HG03139 (cell line): Measurements from ENCODE around the gene NISCH.

Experiments used
- ATAC-seq: cut with Tn5 transposase; IDR thresholded peaks from one replicate; pipeline ENCODE4 v1.9.1; 2021; ENCODE audit not compliant: unreplicated experiment

The NISCH gene

DNA sequence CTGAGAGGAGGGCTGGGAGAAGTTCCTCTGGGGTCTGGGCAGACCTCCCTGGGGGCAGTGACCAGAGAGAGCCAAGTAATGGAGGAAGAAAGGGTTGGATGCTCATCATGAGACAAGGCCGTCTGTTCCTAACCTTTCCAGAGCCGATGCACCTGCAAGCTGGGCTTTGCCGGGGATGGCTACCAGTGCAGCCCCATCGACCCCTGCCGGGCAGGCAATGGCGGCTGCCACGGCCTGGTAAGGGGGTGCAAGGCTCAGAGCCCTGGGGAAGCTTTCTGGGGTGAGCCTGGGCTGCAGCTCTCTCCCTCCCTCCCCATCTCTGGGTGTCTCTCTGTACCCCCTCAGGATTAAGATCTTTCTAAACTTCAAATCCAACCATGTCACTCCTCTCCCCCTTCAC lies 56.1 kb downstream of the NISCH start:
- ATAC-seq = no peak

DNA sequence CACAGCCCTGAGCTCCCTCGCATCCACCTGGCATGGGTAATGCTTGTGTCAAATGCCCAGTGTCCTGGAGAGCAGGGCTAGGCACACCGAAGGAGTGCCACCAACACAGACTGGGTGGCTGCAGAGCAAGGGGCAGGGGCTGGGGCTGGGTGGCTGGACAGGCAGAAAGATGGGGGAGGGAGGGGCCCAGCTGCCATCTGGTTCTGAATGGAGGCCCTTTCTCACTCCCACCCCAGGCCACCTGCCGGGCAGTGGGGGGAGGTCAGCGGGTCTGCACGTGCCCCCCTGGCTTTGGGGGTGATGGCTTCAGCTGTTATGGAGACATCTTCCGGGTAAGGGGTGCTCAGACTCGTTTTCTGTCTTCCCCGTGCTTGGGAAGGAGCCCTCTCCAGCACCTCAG lies 56.7 kb downstream of the NISCH start:
- ATAC-seq = no peak

DNA sequence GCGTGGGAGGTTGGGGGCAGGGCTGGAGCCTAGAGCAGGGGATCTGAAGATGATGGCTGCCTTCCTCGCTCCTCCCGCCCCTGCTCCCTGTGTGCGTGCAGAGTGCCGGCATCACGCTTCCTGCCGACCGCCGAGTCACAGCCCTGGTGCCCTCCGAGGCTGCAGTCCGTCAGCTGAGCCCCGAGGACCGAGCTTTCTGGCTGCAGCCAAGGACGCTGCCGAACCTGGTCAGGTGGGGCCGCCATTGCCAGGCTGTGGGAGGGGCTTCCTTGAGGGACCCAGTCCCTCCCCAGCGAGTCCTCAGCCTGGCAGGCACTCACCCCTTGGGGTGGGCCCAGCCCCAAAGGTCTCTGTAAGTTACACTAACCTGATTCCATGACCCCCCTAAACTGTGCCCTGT lies 57.3 kb downstream of the NISCH start:
- no peak for ATAC-seq

DNA sequence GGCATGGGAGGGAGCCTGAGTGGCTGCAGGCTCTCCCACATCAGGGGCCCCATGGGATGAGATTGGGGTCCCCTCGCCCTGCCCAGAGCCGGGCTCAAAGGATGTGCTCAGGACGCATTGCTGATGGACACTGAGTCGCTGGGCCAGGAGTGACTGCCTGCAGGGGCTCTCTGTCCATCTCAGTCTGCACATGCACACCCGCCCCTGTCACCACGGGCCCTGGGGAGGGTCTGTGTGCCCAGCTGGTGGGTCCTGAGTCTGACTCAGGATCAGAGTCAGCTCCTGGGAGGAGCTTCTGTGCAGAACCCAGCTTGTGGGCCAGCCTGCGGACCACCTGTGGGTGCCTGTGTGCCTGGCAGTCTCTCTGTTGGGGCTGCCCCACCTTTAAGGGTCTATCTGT lies 57.9 kb downstream of the NISCH start:
- ATAC-seq = no peak

DNA sequence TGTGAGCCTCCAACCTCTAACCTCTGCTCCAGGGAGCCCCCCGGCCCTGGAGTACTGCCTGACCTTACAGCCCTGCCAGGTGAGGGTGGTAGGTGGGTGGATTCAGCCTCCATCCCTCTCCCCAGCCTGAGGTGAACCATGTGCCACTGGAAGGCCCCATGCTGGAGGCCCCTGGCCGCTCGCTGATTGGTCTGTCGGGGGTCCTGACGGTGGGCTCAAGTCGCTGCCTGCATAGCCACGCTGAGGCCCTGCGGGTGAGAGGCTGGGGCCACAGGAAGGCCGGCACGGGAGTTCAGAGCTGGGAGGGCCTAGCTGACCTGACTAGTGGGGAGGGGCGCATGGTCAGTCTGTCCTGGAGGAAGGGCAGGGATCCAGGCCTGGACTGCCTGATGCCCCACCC lies 59.2 kb downstream of the NISCH start:
- no peak for ATAC-seq

DNA sequence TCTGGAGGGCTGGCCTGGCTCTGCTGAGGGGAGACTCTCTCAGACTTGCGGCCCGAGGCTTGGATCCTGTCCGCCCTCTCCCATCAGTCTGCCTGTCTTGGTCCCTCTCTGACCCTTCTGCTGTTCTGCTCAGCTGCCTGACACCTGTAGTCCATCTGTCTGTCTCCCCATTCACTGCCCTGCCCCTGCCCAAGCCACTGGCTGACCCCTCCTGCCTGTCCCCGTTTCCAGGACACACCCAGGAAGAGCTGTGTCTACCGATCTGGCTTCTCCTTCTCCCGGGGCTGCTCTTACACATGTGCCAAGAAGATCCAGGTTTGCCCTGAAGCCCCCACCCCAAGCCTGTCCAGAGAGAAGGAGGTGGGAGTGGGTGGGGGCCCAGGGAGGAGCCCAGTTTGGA lies 59.8 kb downstream of the NISCH start:
- ATAC-seq = no peak

DNA sequence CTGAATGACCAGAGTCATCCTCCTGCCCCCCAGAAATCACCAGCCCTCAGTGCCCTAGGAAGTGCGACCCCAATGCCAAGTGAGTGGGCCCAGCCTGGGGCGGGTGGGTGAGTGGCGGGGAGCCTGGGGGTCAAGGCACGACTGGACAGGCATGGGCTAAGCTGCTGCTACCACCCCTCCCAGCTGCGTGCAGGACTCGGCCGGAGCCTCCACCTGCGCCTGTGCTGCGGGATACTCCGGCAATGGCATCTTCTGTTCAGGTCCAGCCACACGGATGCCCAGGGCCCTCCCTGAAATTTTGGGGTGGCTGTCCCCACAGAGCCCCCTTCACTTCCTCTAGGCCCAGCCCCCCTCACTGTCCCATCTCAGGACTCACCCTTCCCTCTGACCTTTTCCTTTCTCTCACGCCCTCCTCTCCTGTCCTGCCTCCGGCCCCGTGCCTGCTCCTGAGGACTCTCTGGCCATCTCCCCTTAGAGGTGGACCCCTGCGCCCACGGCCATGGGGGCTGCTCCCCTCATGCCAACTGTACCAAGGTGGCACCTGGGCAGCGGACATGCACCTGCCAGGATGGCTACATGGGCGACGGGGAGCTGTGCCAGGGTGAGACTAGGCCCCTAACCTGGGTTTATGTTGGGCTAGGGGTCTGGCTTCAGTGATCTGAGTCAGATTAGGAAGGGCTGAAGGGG lies 61.2 kb downstream of the NISCH start:
- no peak for ATAC-seq

DNA sequence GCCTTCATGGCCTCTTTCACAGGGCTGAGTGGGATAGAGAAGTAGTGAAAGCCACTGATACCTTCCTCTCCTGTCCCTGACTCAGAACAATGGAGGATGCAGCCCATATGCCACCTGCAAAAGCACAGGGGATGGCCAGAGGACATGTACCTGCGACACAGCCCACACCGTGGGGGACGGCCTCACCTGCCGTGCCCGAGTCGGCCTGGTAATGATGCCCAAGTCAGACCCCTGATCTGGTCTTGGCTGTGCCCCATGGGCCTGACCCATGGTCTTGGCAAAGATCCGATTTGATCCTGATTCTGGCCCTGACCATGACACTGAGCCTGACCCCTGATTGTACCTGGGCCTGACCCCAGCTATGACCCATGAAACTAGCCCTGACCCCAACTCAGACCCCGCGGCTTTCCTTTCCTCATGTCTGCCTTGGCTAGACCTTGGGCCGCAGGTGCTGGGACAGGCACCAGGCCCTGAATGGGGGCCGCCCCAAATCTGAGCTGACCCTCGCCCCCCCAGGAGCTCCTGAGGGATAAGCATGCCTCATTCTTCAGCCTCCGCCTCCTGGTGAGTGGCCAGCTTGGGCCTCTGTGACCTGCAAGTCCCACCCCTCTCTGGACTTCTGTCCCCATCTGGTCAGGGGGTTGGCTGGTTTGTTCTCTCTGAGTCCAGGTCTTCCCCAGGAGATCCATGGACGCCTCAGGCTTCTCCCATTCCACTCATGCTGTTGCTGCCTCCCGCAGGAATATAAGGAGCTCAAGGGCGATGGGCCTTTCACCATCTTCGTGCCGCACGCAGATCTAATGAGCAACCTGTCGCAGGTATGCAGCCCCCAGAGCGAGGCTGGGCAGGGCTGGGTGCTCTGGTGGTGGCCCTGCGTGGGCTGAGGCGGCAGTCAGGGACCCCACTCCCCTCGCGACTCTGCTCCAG lies 62.7 kb downstream of the NISCH start:
- no peak for ATAC-seq

DNA sequence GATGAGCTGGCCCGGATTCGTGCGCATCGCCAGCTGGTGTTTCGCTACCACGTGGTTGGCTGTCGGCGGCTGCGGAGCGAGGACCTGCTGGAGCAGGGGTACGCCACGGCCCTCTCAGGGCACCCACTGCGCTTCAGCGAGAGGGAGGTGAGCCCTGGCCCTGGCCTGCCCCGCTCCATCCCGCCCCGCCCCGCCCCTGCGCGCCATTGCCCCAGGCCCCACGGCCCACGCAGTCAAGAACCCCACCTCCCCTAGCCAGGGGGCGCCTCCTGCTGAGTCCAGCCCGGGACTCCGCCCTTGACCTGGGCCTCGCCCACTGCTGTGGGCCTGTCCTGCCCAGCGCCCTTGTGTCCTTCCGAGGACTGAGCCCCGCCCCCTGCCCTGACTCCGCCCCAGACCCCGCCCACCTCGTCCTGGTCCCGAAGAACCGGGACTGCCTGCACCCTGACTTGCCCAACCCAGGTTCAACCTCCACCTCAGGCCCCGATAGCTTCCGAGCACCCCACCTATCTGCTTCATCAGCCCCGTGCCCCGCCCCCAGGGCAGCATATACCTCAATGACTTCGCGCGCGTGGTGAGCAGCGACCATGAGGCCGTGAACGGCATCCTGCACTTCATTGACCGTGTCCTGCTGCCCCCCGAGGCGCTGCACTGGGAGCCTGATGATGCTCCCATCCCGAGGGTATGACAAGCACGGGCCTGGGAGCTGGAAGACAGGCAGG lies 63.5 kb downstream of the NISCH start:
- ATAC-seq = no peak

DNA sequence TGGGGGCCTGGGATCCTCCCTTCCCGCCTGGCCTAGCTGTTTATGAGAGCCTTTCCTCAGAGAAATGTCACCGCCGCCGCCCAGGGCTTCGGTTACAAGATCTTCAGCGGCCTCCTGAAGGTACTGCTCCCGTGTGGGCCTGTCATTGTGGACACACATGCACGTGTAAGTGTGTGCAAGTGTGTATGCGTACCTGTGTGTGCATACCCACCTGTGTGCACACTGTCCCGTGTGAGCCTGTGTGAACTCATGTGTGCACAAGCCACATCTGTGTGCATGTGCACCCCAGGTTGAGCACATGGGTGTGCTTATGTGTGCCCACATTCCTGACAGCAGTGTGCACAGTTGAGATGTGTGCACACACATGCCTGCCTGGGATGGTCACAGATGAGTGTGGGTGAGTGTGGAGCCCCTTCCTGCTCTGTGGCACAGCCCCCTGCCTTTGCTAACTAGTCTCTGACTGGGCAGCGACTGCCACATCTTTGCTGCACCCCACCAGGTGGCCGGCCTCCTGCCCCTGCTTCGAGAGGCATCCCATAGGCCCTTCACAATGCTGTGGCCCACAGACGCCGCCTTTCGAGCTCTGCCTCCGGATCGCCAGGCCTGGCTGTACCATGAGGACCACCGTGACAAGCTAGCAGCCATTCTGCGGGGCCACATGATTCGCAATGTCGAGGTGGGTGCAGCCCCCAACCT lies 64.2 kb downstream of the NISCH start:
- ATAC-seq = no peak

DNA sequence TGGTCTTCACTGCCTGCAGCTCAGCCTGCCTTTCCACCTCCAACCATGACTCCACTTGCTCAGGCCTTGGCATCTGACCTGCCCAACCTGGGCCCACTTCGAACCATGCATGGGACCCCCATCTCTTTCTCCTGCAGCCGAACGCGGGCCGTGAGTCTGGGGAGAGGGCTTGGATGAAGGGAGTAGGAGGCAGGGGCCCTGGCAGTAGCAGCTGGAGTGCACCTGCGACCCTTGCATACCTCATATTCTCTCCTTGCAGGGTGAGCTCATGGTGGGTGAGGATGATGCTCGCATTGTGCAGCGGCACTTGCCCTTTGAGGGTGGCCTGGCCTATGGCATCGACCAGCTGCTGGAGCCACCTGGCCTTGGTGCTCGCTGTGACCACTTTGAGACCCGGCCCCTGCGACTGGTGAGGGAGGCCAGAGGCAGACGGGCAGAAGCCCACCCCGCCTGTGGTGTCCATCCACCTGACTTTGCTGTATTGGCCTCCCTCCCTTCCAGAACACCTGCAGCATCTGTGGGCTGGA lies 64.8 kb downstream of the NISCH start:
- no peak for ATAC-seq

DNA sequence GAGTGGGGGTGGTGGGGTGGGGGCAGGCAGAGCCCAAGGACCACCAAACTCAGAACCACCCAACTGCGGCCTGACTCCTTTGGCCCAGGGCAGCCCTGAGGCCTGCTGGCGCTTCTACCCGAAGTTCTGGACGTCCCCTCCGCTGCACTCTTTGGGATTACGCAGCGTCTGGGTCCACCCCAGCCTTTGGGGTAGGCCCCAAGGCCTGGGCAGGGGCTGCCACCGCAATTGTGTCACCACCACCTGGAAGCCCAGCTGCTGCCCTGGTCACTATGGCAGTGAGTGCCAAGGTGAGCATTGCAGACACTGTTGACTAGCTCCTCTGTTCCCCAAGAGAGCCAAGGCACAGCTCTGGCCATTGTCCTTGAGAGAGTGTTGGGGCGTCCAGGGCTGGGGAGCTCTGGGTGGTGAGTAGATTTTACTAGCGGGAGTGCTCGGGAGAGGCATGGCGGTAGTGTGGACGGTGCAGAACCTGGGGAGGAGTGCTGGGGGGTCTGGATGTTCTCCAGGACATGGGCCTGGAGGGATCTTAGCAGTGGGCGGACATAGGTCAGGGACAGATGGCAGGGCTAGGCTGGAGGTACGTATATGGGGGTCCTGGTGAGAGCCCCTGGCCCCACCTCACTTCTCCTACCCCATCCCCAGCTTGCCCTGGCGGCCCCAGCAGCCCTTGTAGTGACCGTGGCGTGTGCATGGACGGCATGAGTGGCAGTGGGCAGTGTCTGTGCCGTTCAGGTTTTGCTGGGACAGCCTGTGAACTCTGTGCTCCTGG lies 65.5 kb downstream of the NISCH start:
- ATAC-seq = no peak

DNA sequence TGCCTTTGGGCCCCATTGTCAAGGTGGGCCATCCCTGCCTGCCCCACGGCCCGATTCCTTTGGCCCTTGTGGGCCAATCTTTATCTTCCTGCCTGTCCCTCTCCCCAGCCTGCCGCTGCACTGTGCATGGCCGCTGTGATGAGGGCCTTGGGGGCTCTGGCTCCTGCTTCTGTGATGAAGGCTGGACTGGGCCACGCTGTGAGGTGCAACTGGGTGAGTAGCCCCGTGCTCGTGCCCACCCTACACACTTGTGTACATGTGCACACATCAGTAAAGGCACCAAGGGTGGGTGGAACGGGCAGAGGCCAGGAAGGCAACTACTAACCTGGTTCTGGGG lies 66.1 kb downstream of the NISCH start:
- ATAC-seq = no peak

DNA sequence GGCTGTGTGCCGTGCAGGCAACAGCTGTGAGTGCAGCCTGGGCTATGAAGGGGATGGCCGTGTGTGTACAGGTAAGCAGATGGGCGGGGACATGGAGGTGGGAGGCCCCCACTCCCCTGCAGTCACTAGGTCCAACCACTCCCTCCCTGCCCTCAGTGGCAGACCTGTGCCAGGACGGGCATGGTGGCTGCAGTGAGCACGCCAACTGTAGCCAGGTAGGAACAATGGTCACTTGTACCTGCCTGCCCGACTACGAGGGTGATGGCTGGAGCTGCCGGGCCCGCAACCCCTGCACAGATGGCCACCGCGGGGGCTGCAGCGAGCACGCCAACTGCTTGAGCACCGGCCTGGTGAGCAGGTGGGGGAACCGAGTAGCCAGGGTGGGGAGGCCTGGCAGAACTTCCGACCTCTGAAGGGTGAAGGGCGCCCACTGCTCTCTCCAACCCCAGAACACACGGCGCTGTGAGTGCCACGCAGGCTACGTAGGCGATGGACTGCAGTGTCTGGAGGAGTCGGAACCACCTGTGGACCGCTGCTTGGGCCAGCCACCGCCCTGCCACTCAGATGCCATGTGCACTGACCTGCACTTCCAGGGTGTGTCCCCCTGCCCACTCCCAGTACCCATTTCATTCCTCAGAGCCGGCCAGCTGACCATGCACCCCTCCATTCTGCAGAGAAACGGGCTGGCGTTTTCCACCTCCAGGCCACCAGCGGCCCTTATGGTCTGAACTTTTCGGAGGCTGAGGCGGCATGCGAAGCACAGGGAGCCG lies 66.7 kb downstream of the NISCH start:
- ATAC-seq = no peak

DNA sequence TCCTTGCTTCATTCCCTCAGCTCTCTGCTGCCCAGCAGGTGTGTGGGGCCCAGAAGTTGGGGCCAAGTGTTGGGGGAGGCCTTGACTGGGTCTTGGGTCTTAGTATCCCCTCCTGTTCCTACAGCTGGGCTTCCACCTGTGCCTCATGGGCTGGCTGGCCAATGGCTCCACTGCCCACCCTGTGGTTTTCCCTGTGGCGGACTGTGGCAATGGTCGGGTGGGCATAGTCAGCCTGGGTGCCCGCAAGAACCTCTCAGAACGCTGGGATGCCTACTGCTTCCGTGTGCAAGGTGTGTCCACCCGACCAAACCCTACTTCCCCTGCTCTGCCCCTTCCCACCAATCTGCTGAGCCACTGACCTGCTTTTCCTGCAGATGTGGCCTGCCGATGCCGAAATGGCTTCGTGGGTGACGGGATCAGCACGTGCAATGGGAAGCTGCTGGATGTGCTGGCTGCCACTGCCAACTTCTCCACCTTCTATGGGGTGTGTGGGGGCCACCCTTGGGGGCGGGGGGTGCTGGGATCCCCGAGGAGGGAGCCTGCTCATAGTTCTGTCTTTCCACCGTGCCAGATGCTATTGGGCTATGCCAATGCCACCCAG lies 67.3 kb downstream of the NISCH start:
- no peak for ATAC-seq

DNA sequence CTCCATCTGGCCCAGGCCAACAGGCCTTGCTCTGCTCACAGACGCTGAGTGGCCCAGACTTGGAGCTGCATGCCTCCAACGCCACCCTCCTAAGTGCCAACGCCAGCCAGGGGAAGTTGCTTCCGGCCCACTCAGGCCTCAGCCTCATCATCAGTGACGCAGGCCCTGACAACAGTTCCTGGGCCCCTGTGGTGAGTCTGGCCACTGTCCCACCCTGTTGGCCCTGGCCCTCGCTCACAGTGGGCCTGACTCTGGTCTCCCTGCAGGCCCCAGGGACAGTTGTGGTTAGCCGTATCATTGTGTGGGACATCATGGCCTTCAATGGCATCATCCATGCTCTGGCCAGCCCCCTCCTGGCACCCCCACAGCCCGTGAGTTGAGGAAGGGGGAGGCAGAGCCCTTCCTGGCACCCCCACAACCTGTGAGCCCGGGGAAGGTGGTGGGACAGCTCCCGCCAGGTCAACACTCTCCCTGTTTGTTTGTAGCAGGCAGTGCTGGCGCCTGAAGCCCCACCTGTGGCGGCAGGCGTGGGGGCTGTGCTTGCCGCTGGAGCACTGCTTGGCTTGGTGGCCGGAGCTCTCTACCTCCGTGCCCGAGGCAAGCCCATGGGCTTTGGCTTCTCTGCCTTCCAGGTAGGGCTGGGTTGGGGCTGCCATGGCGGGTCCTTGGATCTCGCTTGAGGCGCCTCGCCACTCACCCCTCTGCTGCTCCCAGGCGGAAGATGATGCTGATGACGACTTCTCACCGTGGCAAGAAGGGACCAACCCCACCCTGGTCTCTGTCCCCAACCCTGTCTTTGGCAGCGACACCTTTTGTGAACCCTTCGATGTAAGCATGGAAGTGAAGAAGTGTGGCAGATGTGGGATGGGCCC lies 68.2 kb downstream of the NISCH start:
- no peak for ATAC-seq

DNA sequence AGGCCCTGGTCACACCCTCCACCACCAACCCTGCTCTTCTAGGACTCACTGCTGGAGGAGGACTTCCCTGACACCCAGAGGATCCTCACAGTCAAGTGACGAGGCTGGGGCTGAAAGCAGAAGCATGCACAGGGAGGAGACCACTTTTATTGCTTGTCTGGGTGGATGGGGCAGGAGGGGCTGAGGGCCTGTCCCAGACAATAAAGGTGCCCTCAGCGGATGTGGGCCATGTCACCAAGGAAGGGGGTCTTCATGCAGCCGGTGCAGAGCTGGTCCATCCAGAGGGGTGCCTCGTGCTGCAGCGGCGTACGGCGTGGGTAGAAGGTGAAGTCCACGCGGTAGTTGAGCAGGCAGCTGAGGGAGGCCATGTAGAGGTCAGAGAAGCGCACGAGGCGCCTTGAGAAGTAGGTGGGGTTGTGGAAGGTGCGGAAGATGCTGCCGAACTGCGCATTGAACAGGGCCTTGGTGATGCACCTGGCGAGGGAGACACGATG lies 68.9 kb downstream of the NISCH start:
- ATAC-seq = no peak
